Aorta (tissue), 5 donors: ENCODE measurements around the gene NKX6-1. TPM values are rescaled to one million over a fixed set of nuclear protein-coding genes. Genes with fewer than 3 reads are reported as not detected.

Experiments
- ATAC-seq: fragments of 200-7000 bp; cut with Tn5 transposase; one replicate; pipeline ENCODE4 v1.9.1; 2022; ENCODE audit warnings: moderate library complexity; ENCODE audit not compliant: low FRiP score
- DNase-seq, 2 donors: peaks; one replicate each; pipeline ENCODE4 v3.0.0-alpha.2; 2020
- H3K27ac ChIP-seq, 2 donors: one replicate each; pipeline ENCODE4 v1.5.1; 2013; ENCODE audit warnings: low read length in 2 of 2, mild to moderate bottlenecking in 2 of 2, moderate library complexity in 2 of 2, control low read depth in 1 of 2, inconsistent platforms in 1 of 2, low read depth in 1 of 2
- H3K27me3 ChIP-seq, 2 donors: one replicate each; pipeline ENCODE4 v1.6.1; 2013; ENCODE audit warnings: control low read depth in 1 of 2, low read length in 1 of 2, mild to moderate bottlenecking in 1 of 2, moderate library complexity in 1 of 2; ENCODE audit not compliant: insufficient read depth in 2 of 2, control insufficient read depth in 1 of 2
- H3K36me3 ChIP-seq, 2 donors: one replicate each; pipeline ENCODE4 v1.6.1; 2013; ENCODE audit warnings: control low read depth in 1 of 2, low read length in 1 of 2, mild to moderate bottlenecking in 1 of 2; ENCODE audit not compliant: insufficient read depth in 2 of 2, control insufficient read depth in 1 of 2
- H3K4me1 ChIP-seq, 2 donors: one replicate each; pipeline ENCODE4 v1.6.1; 2013; ENCODE audit warnings: low read length in 2 of 2, control low read depth in 1 of 2, mild to moderate bottlenecking in 1 of 2, moderate library complexity in 1 of 2; ENCODE audit not compliant: insufficient read depth in 2 of 2, control insufficient read depth in 1 of 2
- H3K4me3 ChIP-seq, 2 donors: one replicate each; pipeline ENCODE4 v1.5.1; 2013; ENCODE audit warnings: low read length in 2 of 2, control low read depth in 1 of 2, mild to moderate bottlenecking in 1 of 2
- H3K9me3 ChIP-seq: one replicate; pipeline ENCODE4 v1.6.1; 2013; ENCODE audit warnings: mild to moderate bottlenecking, low read length; ENCODE audit not compliant: control insufficient read depth
- WGBS, 2 donors: extraction: QIAGEN DNeasy Blood & Tissue Kit; methylation state at CpG; one replicate each; pipeline ENCODE4 v1.1.7; 2013; 5-methylcytosine and 5-hydroxymethylcytosine counted together
- intact Hi-C, 2 donors: fragments of 100-400 bp; cut with DNase I; formaldehyde crosslinking; loops; one replicate each; pipeline versions ENCODE4 v1.14.2 to v1.15.0; 2022
- long read RNA-seq, 2 donors: library from polyadenylated mRNA; unstranded; transcript quantifications; one replicate each; pipeline ENCODE4 v2.0.0, GENCODE V29; 2020 to 2021
- polyA plus RNA-seq, 2 donors: library from polyadenylated mRNA; stranded (reverse); fragments of 200-250 nt; gene quantifications; one replicate each; pipeline ENCODE4 v1.2.3, GENCODE V29; 2013
- total RNA-seq, 2 donors: library from RNA; stranded (reverse); fragmentation: NEBNext Ultra II Directional; extraction: Animal tissue kit (Norgen Biotek cat#: 25700); gene quantifications; one replicate each; pipeline ENCODE4 v1.2.1, GENCODE V29; 2021
- donor health status: healthy with polysubstance abuse.
- donor health status: Bipolar disorder and iron deficiency.
- donor health status: DM: no; HTN: no; CAD: no.
- donor health status: DM: no; HTN: no; CAD: no.
- donor health status: DM: yes; HTN: yes; CAD: no.

The NKX6-1 gene
- 1 to 10 TPM in 1 of 2 donors, under 1 TPM in 1; 0.18 to 1.4 TPM for total RNA-seq
- polyA plus RNA-seq, result under 1 TPM; 0.63 to 0.74 TPM
- long read RNA-seq, donor 1, partial matches to known transcripts, result 0 of 2 reads
- long read RNA-seq, donor 1, other reads (novel, unspliced or antisense), result 1 of 2 reads
- long read RNA-seq, donor 2, result 0 reads

- ATAC-seq (peak; percentile 71), DNase-seq (peak; percentile 79 to 92)
- H3K27ac ChIP-seq, result no peak within 1 kb of the TSS
- H3K36me3 ChIP-seq, result no peaks in the 10 kb centered on the region
- peaks cover 0 to 1% of the 10 kb centered on the region in 2 donors for H3K4me1 ChIP-seq
- intact Hi-C loops, result no loop called here
- peaks cover 0 to 3% of the 10 kb centered on the region in 2 donors for H3K27me3 ChIP-seq
- WGBS, 2 donors, result 1% methylated on average over 46 to 47 of the region's 47 CpGs
- H3K4me3 ChIP-seq, result peak within 1 kb of the TSS; percentile 14 to 61
- peaks cover 7% of the 10 kb centered on the region for H3K9me3 ChIP-seq
Observed at GRCh38 chr4:84498935-84499623, at the start of gene NKX6-1. NKX6-1 (minus strand) TSS chr4:84499292; CDS start chr4:84498228, 1,064 bp downstream.

- DNase-seq (no peak), ATAC-seq (no peak)
- 76 to 79% methylated on average over 3 of the region's 3 CpGs for WGBS, 2 donors
- Histone ChIP-seq H3K4me3 (no peak overlapping the region), H3K27me3 (no peaks in the 10 kb centered on the region), H3K9me3 (no peaks in the 10 kb centered on the region), H3K36me3 (no peaks in the 10 kb centered on the region), H3K4me1 (no peaks in the 10 kb centered on the region), H3K27ac (no peak overlapping the region)
- intact Hi-C loops, result no loop called here
Observed at GRCh38 chr4:84547211-84547610, 48.1 kb upstream of the NKX6-1 start.

- Histone ChIP-seq H3K27ac (no peak overlapping the region), H3K9me3 (no peaks in the 10 kb centered on the region), H3K4me3 (no peak overlapping the region), H3K36me3 (no peaks in the 10 kb centered on the region), H3K4me1 (no peaks in the 10 kb centered on the region), H3K27me3 (no peaks in the 10 kb centered on the region)
- ATAC-seq (no peak), DNase-seq (no peak)
- WGBS, 2 donors, result 62 to 64% methylated on average over 5 of the region's 5 CpGs
- intact Hi-C loops, result no loop called here
Observed at GRCh38 chr4:84545093-84545492, 46.0 kb upstream of the NKX6-1 start.

- DNase-seq, result no peak
- Histone ChIP-seq H3K9me3 (no peaks in the 10 kb centered on the region), H3K36me3 (no peaks in the 10 kb centered on the region), H3K27me3 (no peaks in the 10 kb centered on the region), H3K4me1 (no peaks in the 10 kb centered on the region), H3K27ac (no peak overlapping the region), H3K4me3 (no peak overlapping the region)
- 90 to 91% methylated on average over 2 of the region's 2 CpGs for WGBS, 2 donors
- intact Hi-C loops, result no loop called here
- ATAC-seq, result no peak
Observed at GRCh38 chr4:84535901-84536300, 36.8 kb upstream of the NKX6-1 start.

GRCh38 chr4:84531689-84532088 is 32.6 kb upstream of the NKX6-1 start:
- Histone ChIP-seq H3K36me3 (no peaks in the 10 kb centered on the region), H3K27me3 (no peaks in the 10 kb centered on the region), H3K4me1 (no peaks in the 10 kb centered on the region), H3K27ac (no peak overlapping the region), H3K9me3 (no peaks in the 10 kb centered on the region), H3K4me3 (no peak overlapping the region)
- WGBS, 2 donors, result 54 to 57% methylated on average over 2 of the region's 2 CpGs
- intact Hi-C loops, result no loop called here
- DNase-seq, result no peak
- ATAC-seq, result no peak

GRCh38 chr4:84530871-84531270 is 31.8 kb upstream of the NKX6-1 start:
- Histone ChIP-seq H3K9me3 (no peaks in the 10 kb centered on the region), H3K4me3 (no peak overlapping the region), H3K27ac (no peak overlapping the region), H3K36me3 (no peaks in the 10 kb centered on the region), H3K27me3 (no peaks in the 10 kb centered on the region), H3K4me1 (no peaks in the 10 kb centered on the region)
- ATAC-seq (no peak), DNase-seq (no peak)
- WGBS, 2 donors, result 46 to 52% methylated on average over 1 of the region's 1 CpG
- intact Hi-C loops, result no loop called here

- H3K27me3 ChIP-seq, result no peaks in the 10 kb centered on the region
- ATAC-seq (no peak), DNase-seq (no peak)
- intact Hi-C loops, result no loop called here
- no peaks in the 10 kb centered on the region for H3K9me3 ChIP-seq
- H3K36me3 ChIP-seq, result no peaks in the 10 kb centered on the region
- no peaks in the 10 kb centered on the region for H3K4me1 ChIP-seq
- H3K27ac ChIP-seq, result no peak overlapping the region
- WGBS, 2 donors, result 31 to 39% methylated on average over 1 of the region's 1 CpG
- H3K4me3 ChIP-seq, result no peak overlapping the region
Observed at GRCh38 chr4:84530454-84530853, 31.4 kb upstream of the NKX6-1 start.

- no peaks in the 10 kb centered on the region for H3K27me3 ChIP-seq
- no peaks in the 10 kb centered on the region for H3K4me1 ChIP-seq
- no peak for ATAC-seq
- no peak overlapping the region for H3K4me3 ChIP-seq
- H3K9me3 ChIP-seq, result no peaks in the 10 kb centered on the region
- H3K36me3 ChIP-seq, result no peaks in the 10 kb centered on the region
- H3K27ac ChIP-seq, result no peak overlapping the region
- intact Hi-C loops, result no loop called here
- WGBS, 2 donors, result 88 to 97% methylated on average over 2 of the region's 2 CpGs
- DNase-seq, result no peak
Observed at GRCh38 chr4:84529169-84529751, 30.2 kb upstream of the NKX6-1 start.

- DNase-seq (no peak), ATAC-seq (no peak)
- H3K27ac ChIP-seq, result no peak overlapping the region
- H3K36me3 ChIP-seq, result no peaks in the 10 kb centered on the region
- H3K9me3 ChIP-seq, result peaks cover 1% of the 10 kb centered on the region
- no peaks in the 10 kb centered on the region for H3K27me3 ChIP-seq
- H3K4me1 ChIP-seq, result no peaks in the 10 kb centered on the region
- intact Hi-C loops, result no loop called here
- no peak overlapping the region for H3K4me3 ChIP-seq
Observed at GRCh38 chr4:84527391-84527790, 28.3 kb upstream of the NKX6-1 start.
